Gastroesophageal sphincter (tissue), 3 donors: Measurements from ENCODE around the gene HEPH.

Experiments used
- CTCF ChIP-seq, 4 experiments: fragments of 200-600 bp in 2 of 4; fragments of 450-650 bp in 2 of 4; sonication (generic) in 1 of 4; IDR thresholded peaks; one replicate each; pipeline ENCODE4 v1.5.1; 2017 to 2019; ENCODE audit warnings: antibody characterized with exemption in 4 of 4, mild to moderate bottlenecking in 2 of 4, moderate library complexity in 2 of 4
- EP300 ChIP-seq: sonication (generic); formaldehyde crosslinking; IDR thresholded peaks from one replicate; pipeline ENCODE4 v1.6.1; 2017; ENCODE audit warnings: antibody characterized with exemption, mild to moderate bottlenecking
- POLR2A ChIP-seq, 2 donors: fragments of 450-650 bp; IDR thresholded peaks; one replicate each; pipeline ENCODE4 v1.6.1; 2017; ENCODE audit warnings: antibody characterized with exemption in 2 of 2, mild to moderate bottlenecking in 2 of 2, moderate library complexity in 1 of 2
- POLR2AphosphoS5 ChIP-seq: sonication (generic); formaldehyde crosslinking; IDR thresholded peaks from one replicate; pipeline ENCODE4 v1.6.1; 2017; ENCODE audit warnings: antibody characterized with exemption

- TF ChIP-seq CTCF (IDR thresholded peaks at IDR 0.05) (no peak), POLR2A (IDR thresholded peaks at IDR 0.05) (no peak), POLR2AphosphoS5 (no peak), EP300 (no peak)
Measured at GRCh38 chrX:66142351-66142750, 21.7 kb upstream of the HEPH start.
